Loucy (cell line): ENCODE results near the gene NCF2.

Experiments
- H2AFZ ChIP-seq: fragments of 200-600 bp; sonication (generic); 2 replicates; pipeline ENCODE4 v1.6.0; 2016; ENCODE audit warnings: antibody characterized with exemption, mild to moderate bottlenecking, low read length, moderate library complexity
- H3F3A ChIP-seq: fragments of 200-600 bp; 2 replicates; pipeline ENCODE4 v1.6.0; 2016; ENCODE audit warnings: antibody characterized with exemption, low read depth, mild to moderate bottlenecking
- H3K27me3 ChIP-seq: fragments of 200-600 bp; sonication (generic); 2 replicates; pipeline ENCODE4 v1.6.1; 2014; ENCODE audit warnings: low read length, mild to moderate bottlenecking; ENCODE audit not compliant: insufficient read depth, poor library complexity, severe bottlenecking
- H3K36me3 ChIP-seq: fragments of 200-600 bp; sonication (generic); 2 replicates; pipeline ENCODE4 v1.6.1; 2016; ENCODE audit warnings: low read length; ENCODE audit not compliant: insufficient read depth
- H3K4me1 ChIP-seq: fragments of 200-600 bp; sonication (generic); 2 replicates; pipeline ENCODE4 v1.5.1; 2014; ENCODE audit warnings: low read length, mild to moderate bottlenecking; ENCODE audit not compliant: insufficient read depth, poor library complexity, severe bottlenecking
- H3K4me2 ChIP-seq: fragments of 200-600 bp; sonication (generic); 2 replicates; pipeline ENCODE4 v1.6.0; 2014; ENCODE audit warnings: antibody characterized with exemption, low read length, low read depth, mild to moderate bottlenecking; ENCODE audit not compliant: poor library complexity, severe bottlenecking
- H3K4me3 ChIP-seq: fragments of 200-600 bp; sonication (generic); 2 replicates; pipeline ENCODE4 v1.5.1; 2014; ENCODE audit warnings: low read length, mild to moderate bottlenecking, mixed read lengths; ENCODE audit not compliant: poor library complexity, severe bottlenecking
- H3K79me2 ChIP-seq: fragments of 200-600 bp; sonication (generic); 2 replicates; pipeline ENCODE4 v1.6.1; 2014; ENCODE audit warnings: low read length; ENCODE audit not compliant: insufficient read depth
- H3K9ac ChIP-seq: fragments of 200-600 bp; sonication (generic); 2 replicates; pipeline ENCODE4 v1.6.0; 2014; ENCODE audit warnings: mild to moderate bottlenecking, low read depth, low read length, moderate library complexity; ENCODE audit not compliant: poor library complexity, severe bottlenecking
- H3K9me2 ChIP-seq: fragments of 200-600 bp; sonication (generic); replicated peaks from 2 replicates; pipeline ENCODE4 v1.6.1; 2016; ENCODE audit warnings: low read depth, low read length, mixed read lengths
- H3K9me3 ChIP-seq: fragments of 200-600 bp; sonication (generic); 2 replicates; pipeline ENCODE4 v1.6.1; 2014; ENCODE audit warnings: mild to moderate bottlenecking, antibody characterized with exemption, low read length, low read depth; ENCODE audit not compliant: insufficient read depth
- H4K20me1 ChIP-seq: fragments of 200-600 bp; sonication (generic); 2 replicates; pipeline ENCODE4 v1.6.0; 2014; ENCODE audit warnings: antibody characterized with exemption, low read length, mild to moderate bottlenecking; ENCODE audit not compliant: insufficient read depth, poor library complexity, severe bottlenecking
- CTCF ChIP-seq: fragments of 200-600 bp; sonication (generic); conservative IDR thresholded peaks from 2 replicates; pipeline ENCODE4 v1.5.1; 2014; ENCODE audit warnings: mild to moderate bottlenecking, antibody characterized with exemption, low read length
- EZH2phosphoT487 ChIP-seq: fragments of 200-600 bp; IDR thresholded peaks from 2 replicates; pipeline ENCODE4 v1.6.1; 2018; ENCODE audit warnings: antibody characterized with exemption, mild to moderate bottlenecking, moderate library complexity, borderline replicate concordance

NCF2 gene

GRCh38 chr1:183572721-183573120 is 17.5 kb downstream of the NCF2 start:
- Histone ChIP-seq H3K4me2 (no peak overlapping the region), H3K79me2 (no peaks in the 10 kb centered on the region), H3K36me3 (no peaks in the 10 kb centered on the region), H3F3A (no peaks in the 10 kb centered on the region), H3K9ac (no peak overlapping the region), H3K27me3 (no peaks in the 10 kb centered on the region), H3K4me3 (no peak overlapping the region), H3K9me3 (no peaks in the 10 kb centered on the region), H4K20me1 (no peaks in the 10 kb centered on the region), H3K9me2 (no peaks in the 10 kb centered on the region), H3K4me1 (peaks cover 6% of the 10 kb centered on the region), H2AFZ (no peak overlapping the region)
- TF ChIP-seq CTCF (no peak), EZH2phosphoT487 (no peak)

DNA sequence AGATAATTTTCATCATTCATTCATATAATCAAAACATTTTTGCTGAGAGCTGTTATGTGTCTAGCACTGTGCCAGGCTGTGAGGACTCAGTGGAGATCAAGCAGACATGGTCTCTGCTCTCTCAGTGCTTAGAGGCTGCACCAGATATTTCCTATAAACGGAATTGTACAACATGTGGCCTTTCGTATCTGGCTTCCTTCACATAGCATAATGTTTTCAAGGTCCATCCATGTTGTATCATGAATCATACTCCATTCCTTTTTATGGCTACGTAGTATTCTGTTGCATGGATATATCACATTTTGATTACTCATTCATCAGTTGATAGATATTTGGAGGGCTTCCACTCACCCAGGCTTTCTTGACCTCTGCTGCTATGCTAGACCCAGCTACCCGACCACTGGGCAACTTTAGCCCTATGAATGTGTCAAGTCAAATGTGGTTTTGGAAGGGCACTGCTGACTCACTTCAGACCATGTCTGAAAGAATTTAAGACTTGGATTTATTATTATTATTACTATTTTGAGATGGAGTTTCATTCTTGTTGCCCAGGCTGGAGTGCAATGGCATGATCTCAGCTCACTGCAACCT is 18.5 kb downstream of the NCF2 start:
- Histone ChIP-seq H3K27me3 (no peaks in the 10 kb centered on the region), H3K4me2 (no peak overlapping the region), H4K20me1 (no peaks in the 10 kb centered on the region), H3K4me1 (peaks cover 11% of the 10 kb centered on the region), H3K79me2 (no peaks in the 10 kb centered on the region), H2AFZ (no peak overlapping the region), H3F3A (no peaks in the 10 kb centered on the region), H3K9ac (no peak overlapping the region), H3K36me3 (no peaks in the 10 kb centered on the region), H3K9me3 (no peaks in the 10 kb centered on the region), H3K9me2 (no peaks in the 10 kb centered on the region), H3K4me3 (no peak overlapping the region)
- TF ChIP-seq CTCF (no peak), EZH2phosphoT487 (no peak)

GRCh38 chr1:183570451-183570850 is 19.8 kb downstream of the NCF2 start:
- H3K4me2 ChIP-seq, result no peak overlapping the region
- no peaks in the 10 kb centered on the region for H3K36me3 ChIP-seq
- no peaks in the 10 kb centered on the region for H3K27me3 ChIP-seq
- H3K9me3 ChIP-seq, result no peaks in the 10 kb centered on the region
- no peak overlapping the region for H3K4me3 ChIP-seq
- H3K79me2 ChIP-seq, result no peaks in the 10 kb centered on the region
- H2AFZ ChIP-seq, result no peak overlapping the region
- no peaks in the 10 kb centered on the region for H4K20me1 ChIP-seq
- no peak overlapping the region for H3K9ac ChIP-seq
- H3F3A ChIP-seq, result no peaks in the 10 kb centered on the region
- no peak for TF ChIP-seq EZH2phosphoT487
- no peak for TF ChIP-seq CTCF
- H3K4me1 ChIP-seq, result peaks cover 11% of the 10 kb centered on the region
- no peaks in the 10 kb centered on the region for H3K9me2 ChIP-seq
